ENCODE measurements around the gene ENAH.

DNA sequence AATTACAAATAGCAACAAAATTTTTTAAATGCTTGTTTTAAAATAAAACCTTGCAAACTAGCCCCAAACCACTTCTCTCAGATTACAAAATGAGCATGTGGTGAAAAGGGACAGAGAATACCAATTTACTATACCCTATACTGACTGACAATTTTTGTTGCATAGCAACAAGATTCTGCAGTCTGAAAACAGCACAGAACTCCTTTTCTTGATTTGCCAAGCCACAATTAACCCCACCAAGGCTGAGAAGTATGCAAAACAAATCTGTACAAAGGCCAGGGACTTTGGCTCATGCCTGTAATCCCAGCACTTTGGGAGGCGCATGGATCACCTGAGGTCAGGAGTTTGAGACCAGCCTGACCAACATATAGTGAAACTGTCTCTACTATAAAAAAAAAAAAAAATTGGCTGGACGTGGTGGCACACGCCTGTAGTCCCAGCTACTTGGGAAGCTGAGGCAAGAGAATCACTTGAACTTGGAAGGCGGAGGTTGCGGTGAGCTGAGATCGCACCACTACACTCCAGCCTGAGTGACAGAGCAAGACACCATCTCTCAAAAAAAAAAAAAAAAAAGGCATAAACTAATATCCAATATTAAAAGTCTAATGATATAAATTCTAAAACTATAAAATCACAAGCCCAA lies 21.8 kb downstream of the ENAH start:
- TF ChIP-seq, protein P1, sequence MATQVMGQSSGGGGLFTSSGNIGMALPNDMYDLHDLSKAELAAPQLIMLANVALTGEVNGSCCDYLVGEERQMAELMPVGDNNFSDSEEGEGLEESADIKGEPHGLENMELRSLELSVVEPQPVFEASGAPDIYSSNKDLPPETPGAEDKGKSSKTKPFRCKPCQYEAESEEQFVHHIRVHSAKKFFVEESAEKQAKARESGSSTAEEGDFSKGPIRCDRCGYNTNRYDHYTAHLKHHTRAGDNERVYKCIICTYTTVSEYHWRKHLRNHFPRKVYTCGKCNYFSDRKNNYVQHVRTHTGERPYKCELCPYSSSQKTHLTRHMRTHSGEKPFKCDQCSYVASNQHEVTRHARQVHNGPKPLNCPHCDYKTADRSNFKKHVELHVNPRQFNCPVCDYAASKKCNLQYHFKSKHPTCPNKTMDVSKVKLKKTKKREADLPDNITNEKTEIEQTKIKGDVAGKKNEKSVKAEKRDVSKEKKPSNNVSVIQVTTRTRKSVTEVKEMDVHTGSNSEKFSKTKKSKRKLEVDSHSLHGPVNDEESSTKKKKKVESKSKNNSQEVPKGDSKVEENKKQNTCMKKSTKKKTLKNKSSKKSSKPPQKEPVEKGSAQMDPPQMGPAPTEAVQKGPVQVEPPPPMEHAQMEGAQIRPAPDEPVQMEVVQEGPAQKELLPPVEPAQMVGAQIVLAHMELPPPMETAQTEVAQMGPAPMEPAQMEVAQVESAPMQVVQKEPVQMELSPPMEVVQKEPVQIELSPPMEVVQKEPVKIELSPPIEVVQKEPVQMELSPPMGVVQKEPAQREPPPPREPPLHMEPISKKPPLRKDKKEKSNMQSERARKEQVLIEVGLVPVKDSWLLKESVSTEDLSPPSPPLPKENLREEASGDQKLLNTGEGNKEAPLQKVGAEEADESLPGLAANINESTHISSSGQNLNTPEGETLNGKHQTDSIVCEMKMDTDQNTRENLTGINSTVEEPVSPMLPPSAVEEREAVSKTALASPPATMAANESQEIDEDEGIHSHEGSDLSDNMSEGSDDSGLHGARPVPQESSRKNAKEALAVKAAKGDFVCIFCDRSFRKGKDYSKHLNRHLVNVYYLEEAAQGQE (IDR thresholded peaks at IDR 0.05; ENCODE audit: insufficient replicate concordance, low read depth), result no peak
- TF ChIP-seq, protein P2, sequence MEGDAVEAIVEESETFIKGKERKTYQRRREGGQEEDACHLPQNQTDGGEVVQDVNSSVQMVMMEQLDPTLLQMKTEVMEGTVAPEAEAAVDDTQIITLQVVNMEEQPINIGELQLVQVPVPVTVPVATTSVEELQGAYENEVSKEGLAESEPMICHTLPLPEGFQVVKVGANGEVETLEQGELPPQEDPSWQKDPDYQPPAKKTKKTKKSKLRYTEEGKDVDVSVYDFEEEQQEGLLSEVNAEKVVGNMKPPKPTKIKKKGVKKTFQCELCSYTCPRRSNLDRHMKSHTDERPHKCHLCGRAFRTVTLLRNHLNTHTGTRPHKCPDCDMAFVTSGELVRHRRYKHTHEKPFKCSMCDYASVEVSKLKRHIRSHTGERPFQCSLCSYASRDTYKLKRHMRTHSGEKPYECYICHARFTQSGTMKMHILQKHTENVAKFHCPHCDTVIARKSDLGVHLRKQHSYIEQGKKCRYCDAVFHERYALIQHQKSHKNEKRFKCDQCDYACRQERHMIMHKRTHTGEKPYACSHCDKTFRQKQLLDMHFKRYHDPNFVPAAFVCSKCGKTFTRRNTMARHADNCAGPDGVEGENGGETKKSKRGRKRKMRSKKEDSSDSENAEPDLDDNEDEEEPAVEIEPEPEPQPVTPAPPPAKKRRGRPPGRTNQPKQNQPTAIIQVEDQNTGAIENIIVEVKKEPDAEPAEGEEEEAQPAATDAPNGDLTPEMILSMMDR (IDR thresholded peaks at IDR 0.05; ENCODE audit: insufficient read depth, low read length), result no peak
- TF ChIP-seq POLR2AphosphoS5 (IDR thresholded peaks at IDR 0.05; ENCODE audit: low read depth), result no peak
- TF ChIP-seq GABPA (IDR thresholded peaks at IDR 0.05; ENCODE audit: low read depth), result no peak
- no peak for TF ChIP-seq SPI1 (IDR thresholded peaks at IDR 0.05; ENCODE audit: borderline replicate concordance, low read depth)

All from HL-60 (cell line).